Panc1 (cell line): ENCODE data around the gene NEUROG1.

Experiments
- CTCF ChIP-seq: fragments of 450-650 bp; IDR thresholded peaks from 2 replicates; pipeline ENCODE4 v1.5.1; 2017; ENCODE audit warnings: mild to moderate bottlenecking
- POLR2AphosphoS5 ChIP-seq: IDR thresholded peaks from 2 replicates; pipeline ENCODE4 v1.6.1; 2012; ENCODE audit warnings: mild to moderate bottlenecking, low read depth, low read length, moderate library complexity

- TF ChIP-seq POLR2AphosphoS5 = no peak
- TF ChIP-seq CTCF = no peak
Observed at GRCh38 chr5:135584918-135585317, 49.2 kb upstream of the NEUROG1 start.
